Activated CD4-positive, alpha-beta T cell treated with anti-CD3 and anti-CD28 coated beads for 36 hours (primary cell): ENCODE results near the gene NHS. TPM values are rescaled to one million over a fixed set of nuclear protein-coding genes. Genes with fewer than 3 reads are reported as not detected.

ENCODE experiments used
- ATAC-seq: fragments of 200-7000 bp; cut with Tn5 transposase; one replicate; pipeline ENCODE4 v1.10.0; 2021; ENCODE audit warnings: mild to moderate bottlenecking, moderate library complexity
- CTCF ChIA-PET: fragments of 350-600 bp; sonication (Branson Sonifier 250); formaldehyde crosslinking; loops from one replicate; lab custom pipeline; 2021; ENCODE audit warnings: antibody characterized with exemption; lab: Charles Lee
- POLR2A ChIA-PET: fragments of 350-600 bp; sonication (Branson Sonifier 250); formaldehyde crosslinking; loops from one replicate; lab custom pipeline; 2021; ENCODE audit warnings: antibody characterized with exemption, inconsistent platforms; lab: Charles Lee
- DNase-seq: peaks from one replicate; pipeline ENCODE4 v3.0.0-alpha.2; 2020
- H3K27ac Mint-ChIP-seq: one replicate; pipeline ENCODE4 v1.8.0; 2021; ENCODE audit warnings: mixed read lengths
- H3K27me3 Mint-ChIP-seq: one replicate; pipeline ENCODE4 v1.8.0; 2021; ENCODE audit warnings: mixed read lengths
- H3K36me3 Mint-ChIP-seq: one replicate; pipeline ENCODE4 v1.8.0; 2021; ENCODE audit warnings: low read depth, mixed read lengths
- H3K4me1 Mint-ChIP-seq: one replicate; pipeline ENCODE4 v1.8.0; 2021; ENCODE audit warnings: mixed read lengths
- H3K4me3 Mint-ChIP-seq: one replicate; pipeline ENCODE4 v1.8.0; 2021; ENCODE audit warnings: mild to moderate bottlenecking, moderate library complexity, mixed read lengths
- H3K9me3 Mint-ChIP-seq: one replicate; pipeline ENCODE4 v1.8.0; 2021; ENCODE audit warnings: low read depth, mixed read lengths
- intact Hi-C, 2 experiments: fragments of 100-400 bp; cut with DNase I in 1 of 2; cut with micrococcal nuclease in 1 of 2; formaldehyde crosslinking; loops; one replicate each; pipeline versions ENCODE4 v1.14.2 to v1.15.1; 2022 to 2024; cut with DNase I, micrococcal nuclease
- total RNA-seq, 2 experiments: library from RNA; stranded (reverse); gene quantifications; one replicate each; pipeline ENCODE4 v1.2.3, GENCODE V29; 2021

Gene NHS
- total RNA-seq, 2 experiments from 2014 or later, result 6.7 to 10.2 TPM

- DNase-seq, result no peak
- ChIA-PET CTCF (no interaction called here), POLR2A (no interaction called here)
- Mint-ChIP-seq H3K9me3 (no peaks in the 10 kb centered on the region), H3K36me3 (no peaks in the 10 kb centered on the region), H3K27ac (no peak overlapping the region), H3K27me3 (no peaks in the 10 kb centered on the region), H3K4me1 (no peaks in the 10 kb centered on the region), H3K4me3 (no peak overlapping the region)
- intact Hi-C loops, result no loop called here
- ATAC-seq, result no peak
Measured at GRCh38 chrX:17449866-17450265, 74.9 kb downstream of the NHS start.

- no peaks in the 10 kb centered on the region for H3K36me3 Mint-ChIP-seq
- ATAC-seq, result no peak
Measured at GRCh38 chrX:17453788-17454187, 78.8 kb downstream of the NHS start.

DNA sequence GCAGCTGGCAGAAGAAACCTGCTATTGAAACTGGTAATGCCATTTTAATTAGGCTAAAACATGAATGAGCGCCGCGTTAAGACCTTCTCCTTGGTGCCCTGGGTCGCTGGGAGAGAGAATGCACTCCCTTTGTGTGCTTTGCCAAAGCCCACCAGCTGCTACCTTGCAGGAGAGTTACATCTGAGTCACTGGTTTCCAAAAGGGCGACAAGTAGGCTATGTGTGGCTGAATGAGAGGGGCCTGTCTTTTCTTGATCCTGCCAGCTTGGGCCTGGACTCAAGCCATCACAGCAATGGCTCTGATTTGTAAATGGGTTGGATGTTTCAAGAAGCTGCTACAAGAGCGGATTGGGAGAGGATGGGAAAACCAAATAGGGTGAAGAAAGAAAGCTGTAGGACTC, 81.5 kb downstream of the NHS start:
- no peak overlapping the region for H3K4me3 Mint-ChIP-seq
- H3K36me3 Mint-ChIP-seq, result no peaks in the 10 kb centered on the region
- ChIA-PET CTCF (no interaction called here), POLR2A (no interaction called here)
- DNase-seq (no peak), ATAC-seq (no peak)
- H3K27ac Mint-ChIP-seq, result no peak overlapping the region
- H3K27me3 Mint-ChIP-seq, result peaks cover 5% of the 10 kb centered on the region
- no peaks in the 10 kb centered on the region for H3K9me3 Mint-ChIP-seq
- H3K4me1 Mint-ChIP-seq, result no peaks in the 10 kb centered on the region
- intact Hi-C loops, result no loop called here

More at GRCh38 chrX:17453788-17454187, 78.8 kb downstream of the NHS start:
- Mint-ChIP-seq H3K27ac (no peak overlapping the region), H3K4me3 (no peak overlapping the region), H3K9me3 (no peaks in the 10 kb centered on the region), H3K4me1 (no peaks in the 10 kb centered on the region), H3K27me3 (peaks cover 2% of the 10 kb centered on the region)
- intact Hi-C loops, result no loop called here
- ChIA-PET POLR2A (no interaction called here), CTCF (no interaction called here)
- DNase-seq, result no peak

DNA sequence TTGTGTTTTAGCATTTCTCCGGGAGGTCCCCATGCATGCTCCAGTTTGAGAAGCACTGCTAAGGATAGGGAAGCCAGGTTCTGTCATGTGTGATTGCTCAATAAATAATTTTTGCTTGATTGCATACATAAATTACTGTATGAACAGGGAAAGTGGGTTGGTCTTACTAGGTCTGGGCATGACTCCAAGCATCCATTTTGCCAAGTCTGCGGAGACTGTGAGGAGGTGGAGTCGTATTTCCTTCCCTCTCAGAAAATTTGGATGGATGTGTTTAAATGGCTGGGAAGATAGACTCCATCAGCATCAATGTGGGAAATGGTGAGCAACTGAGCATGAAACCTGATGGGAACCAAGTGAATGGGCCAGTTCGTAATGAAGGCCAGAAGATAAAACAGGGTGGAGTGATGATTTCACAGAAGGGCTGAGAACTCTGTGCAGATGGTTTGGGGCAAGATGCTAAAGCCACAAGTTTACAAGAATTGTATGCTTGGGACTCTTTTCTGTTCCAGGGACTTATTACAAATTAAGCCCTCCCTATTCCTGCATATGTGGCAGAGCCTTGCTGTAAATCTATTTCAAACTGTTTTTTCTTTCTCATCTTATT, 84.1 kb downstream of the NHS start:
- Mint-ChIP-seq H3K27ac (no peak overlapping the region), H3K4me1 (no peaks in the 10 kb centered on the region), H3K27me3 (peaks cover 6% of the 10 kb centered on the region), H3K36me3 (no peaks in the 10 kb centered on the region), H3K9me3 (no peaks in the 10 kb centered on the region), H3K4me3 (no peak overlapping the region)
- ATAC-seq, result no peak
- CTCF ChIA-PET, result no interaction called here
- POLR2A ChIA-PET, result no interaction called here
- intact Hi-C loops, result no loop called here
- DNase-seq, result no peak

DNA sequence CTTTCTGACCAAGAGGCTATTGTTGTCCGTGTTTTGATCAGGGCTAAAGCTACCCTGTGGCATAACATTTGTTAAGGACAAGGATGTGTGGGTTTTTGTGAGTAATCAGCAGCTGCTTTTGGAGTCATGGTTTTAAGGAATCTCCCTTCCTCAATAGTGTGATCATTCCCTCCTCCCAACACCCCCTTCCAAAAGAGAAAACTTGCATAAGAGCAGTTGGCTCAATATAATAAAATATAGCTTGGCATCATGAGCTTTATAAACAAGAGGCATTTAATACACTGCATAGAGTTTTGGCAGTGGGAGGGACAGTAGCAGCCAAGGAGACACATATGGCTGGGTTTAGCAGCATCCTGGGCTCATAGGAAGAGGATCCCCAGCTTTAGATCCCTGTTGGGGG, 84.7 kb downstream of the NHS start:
- CTCF ChIA-PET, result no interaction called here

GRCh38 chrX:17462881-17463280, 87.9 kb downstream of the NHS start:
- Mint-ChIP-seq H3K27ac (no peak overlapping the region), H3K4me1 (no peaks in the 10 kb centered on the region), H3K9me3 (no peaks in the 10 kb centered on the region), H3K27me3 (peaks cover 4% of the 10 kb centered on the region), H3K36me3 (no peaks in the 10 kb centered on the region), H3K4me3 (no peak overlapping the region)
- ChIA-PET POLR2A (no interaction called here), CTCF (no interaction called here)
- ATAC-seq, result no peak
- no peak for DNase-seq
- intact Hi-C loops, result no loop called here

More for the DNA sequence above, 84.7 kb downstream of the NHS start:
- ATAC-seq (no peak), DNase-seq (no peak)
- intact Hi-C loops, result no loop called here
- Mint-ChIP-seq H3K9me3 (no peaks in the 10 kb centered on the region), H3K27ac (no peak overlapping the region), H3K27me3 (peaks cover 6% of the 10 kb centered on the region), H3K36me3 (no peaks in the 10 kb centered on the region), H3K4me3 (no peak overlapping the region), H3K4me1 (no peaks in the 10 kb centered on the region)
- POLR2A ChIA-PET, result no interaction called here

DNA sequence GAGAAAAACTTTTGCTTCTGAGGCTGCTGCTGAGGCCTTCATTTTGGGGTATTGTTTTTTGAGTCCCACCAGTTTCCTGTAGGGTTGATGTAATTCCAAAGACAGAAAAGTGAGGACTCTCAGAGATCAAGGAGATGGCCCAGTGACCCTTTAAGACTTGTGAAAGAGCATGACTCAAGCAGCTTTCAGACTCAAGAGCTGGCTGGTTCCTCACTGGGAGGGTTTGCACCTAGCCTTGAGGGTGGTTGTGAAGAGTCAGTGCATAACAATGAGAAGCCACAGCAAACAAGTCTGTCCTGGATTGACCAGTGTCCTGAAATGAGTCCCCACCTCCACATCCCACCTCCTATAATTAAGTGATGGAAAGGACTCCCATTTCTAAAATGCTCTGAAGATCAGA, 89.2 kb downstream of the NHS start:
- ATAC-seq (no peak), DNase-seq (no peak)
- peaks cover 2% of the 10 kb centered on the region for H3K27me3 Mint-ChIP-seq
- no peaks in the 10 kb centered on the region for H3K4me1 Mint-ChIP-seq
- ChIA-PET POLR2A (no interaction called here), CTCF (no interaction called here)
- H3K4me3 Mint-ChIP-seq, result no peak overlapping the region
- H3K27ac Mint-ChIP-seq, result no peak overlapping the region
- H3K36me3 Mint-ChIP-seq, result no peaks in the 10 kb centered on the region
- intact Hi-C loops, result no loop called here
- no peaks in the 10 kb centered on the region for H3K9me3 Mint-ChIP-seq

GRCh38 chrX:17465201-17465600, 90.2 kb downstream of the NHS start:
- no peak for DNase-seq
- no peaks in the 10 kb centered on the region for H3K9me3 Mint-ChIP-seq
- no peak overlapping the region for H3K27ac Mint-ChIP-seq
- H3K4me1 Mint-ChIP-seq, result no peaks in the 10 kb centered on the region
- CTCF ChIA-PET, result interaction anchor here (0.5 kb wide), 1 partner anchor 1314 kb away, joined by 4 read pairs; no protein-coding TSS in a partner anchor
- no peaks in the 10 kb centered on the region for H3K36me3 Mint-ChIP-seq
- POLR2A ChIA-PET, result interaction anchor here (0.6 kb wide), 1 partner anchor 278 kb away, joined by 5 read pairs; no protein-coding TSS in a partner anchor
- H3K4me3 Mint-ChIP-seq, result no peak overlapping the region
- H3K27me3 Mint-ChIP-seq, result peaks cover 2% of the 10 kb centered on the region
- intact Hi-C loops, result no loop called here
- no peak for ATAC-seq

DNA sequence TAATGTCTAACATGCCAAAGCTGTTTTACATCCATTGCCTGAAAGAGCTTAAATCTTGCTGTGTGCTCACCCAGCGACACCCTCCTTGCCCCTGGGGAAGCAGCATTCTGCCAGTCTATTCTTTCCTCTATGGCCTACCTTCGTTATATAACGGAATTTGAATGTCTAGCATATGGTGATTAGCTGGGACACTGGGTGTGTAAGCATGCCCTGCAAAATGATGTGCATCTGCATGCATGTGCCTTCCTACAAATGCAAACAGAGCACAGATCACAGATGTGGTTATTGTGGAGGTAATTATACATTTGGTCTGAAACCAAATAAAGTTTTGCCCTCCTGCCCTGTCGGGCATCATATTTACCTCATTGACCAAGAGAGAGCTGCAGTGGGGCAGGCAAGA, 90.8 kb downstream of the NHS start:
- ChIA-PET POLR2A (interaction anchor here (0.6 kb wide), 1 partner anchor 279 kb away, joined by 5 read pairs; no protein-coding TSS in a partner anchor), CTCF (no interaction called here)
- Mint-ChIP-seq H3K36me3 (no peaks in the 10 kb centered on the region), H3K4me3 (no peak overlapping the region), H3K9me3 (no peaks in the 10 kb centered on the region), H3K27ac (no peak overlapping the region), H3K27me3 (peaks cover 2% of the 10 kb centered on the region), H3K4me1 (no peaks in the 10 kb centered on the region)
- DNase-seq, result no peak
- intact Hi-C loops, result no loop called here
- no peak for ATAC-seq

DNA sequence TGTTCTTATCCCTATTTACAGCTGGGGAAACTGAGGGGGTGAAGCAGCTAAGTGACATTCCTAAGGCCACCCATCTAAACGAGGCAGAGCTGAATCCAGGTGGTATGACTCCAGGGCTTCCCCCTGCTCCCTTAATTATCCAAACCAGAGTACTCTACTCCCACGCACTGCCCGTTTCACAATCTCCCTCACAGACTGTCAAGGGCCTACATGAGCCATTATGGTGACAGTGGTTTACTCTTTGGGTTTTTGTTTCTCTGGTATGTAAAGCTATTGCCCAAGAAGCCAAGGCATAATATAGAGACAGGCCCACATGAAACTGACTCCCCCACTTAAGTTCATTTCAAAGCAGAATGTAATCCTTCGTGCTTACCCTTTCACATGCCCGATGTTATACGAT, 95.1 kb downstream of the NHS start:
- Mint-ChIP-seq H3K4me3 (no peak overlapping the region), H3K27me3 (no peaks in the 10 kb centered on the region), H3K36me3 (no peaks in the 10 kb centered on the region), H3K9me3 (no peaks in the 10 kb centered on the region), H3K4me1 (no peaks in the 10 kb centered on the region), H3K27ac (no peak overlapping the region)
- ChIA-PET POLR2A (no interaction called here), CTCF (interaction anchor here (1.2 kb wide), 1 partner anchor 41 kb away, joined by 4 read pairs; no protein-coding TSS in a partner anchor)
- DNase-seq (no peak), ATAC-seq (no peak)
- intact Hi-C loops, result no loop called here

- Mint-ChIP-seq H3K27me3 (peaks cover 2% of the 10 kb centered on the region), H3K9me3 (no peaks in the 10 kb centered on the region), H3K36me3 (no peaks in the 10 kb centered on the region), H3K4me3 (no peak overlapping the region), H3K27ac (no peak overlapping the region), H3K4me1 (no peaks in the 10 kb centered on the region)
- DNase-seq, result no peak
- no peak for ATAC-seq
- POLR2A ChIA-PET, result no interaction called here
- CTCF ChIA-PET, result interaction anchor here (0.6 to 1.2 kb wide), 2 partner anchors 40 to 51 kb away, joined by 3 to 4 read pairs; no protein-coding TSS in a partner anchor
- intact Hi-C loops, result no loop called here
Measured at GRCh38 chrX:17471121-17471520, 96.1 kb downstream of the NHS start.

DNA sequence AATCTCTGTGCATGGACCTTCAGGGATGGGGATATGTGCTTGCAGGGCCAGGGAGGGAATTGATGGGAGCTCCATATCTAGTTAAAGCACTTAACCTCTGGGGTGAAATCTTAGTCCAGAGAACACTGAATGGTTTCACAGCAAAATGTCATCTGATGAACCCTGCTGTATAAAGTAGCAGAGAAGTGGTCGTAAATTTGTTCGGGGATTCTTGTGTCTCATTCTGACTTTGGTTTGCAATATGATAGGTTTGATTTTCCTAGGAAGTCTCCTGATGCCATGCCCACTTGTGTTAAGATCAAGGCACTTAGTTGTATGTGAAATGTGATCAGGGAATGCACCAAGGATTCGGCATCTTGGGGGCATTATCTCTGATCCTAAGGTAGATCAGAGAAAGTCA, 96.9 kb downstream of the NHS start:
- ChIA-PET POLR2A (no interaction called here), CTCF (no interaction called here)
- DNase-seq (no peak), ATAC-seq (no peak)
- H3K27ac Mint-ChIP-seq, result no peak overlapping the region
- H3K9me3 Mint-ChIP-seq, result no peaks in the 10 kb centered on the region
- H3K4me1 Mint-ChIP-seq, result no peaks in the 10 kb centered on the region
- no peaks in the 10 kb centered on the region for H3K36me3 Mint-ChIP-seq
- peaks cover 2% of the 10 kb centered on the region for H3K27me3 Mint-ChIP-seq
- intact Hi-C loops, result no loop called here
- H3K4me3 Mint-ChIP-seq, result no peak overlapping the region
